GM13976 (cell line): ENCODE results near the gene IGSF21.

ENCODE experiments used
- DNase-seq: peaks from one replicate; pipeline ENCODE4 v3.0.0; 2012; ENCODE audit warnings: low spot score
- in situ Hi-C: fragments of 300-500 bp; cut with MboI; formaldehyde crosslinking; loops from one replicate; pipeline ENCODE4 v1.12.0; 2022; ENCODE audit warnings: low sequenced_read_pairs, mixed read lengths, inconsistent platforms; ENCODE audit not compliant: unreplicated experiment
- TF ChIP-seq, protein P1 (sequence below): IDR thresholded peaks from 2 replicates; pipeline ENCODE4 v1.5.1; 2012; ENCODE audit warnings: borderline replicate concordance, mild to moderate bottlenecking; ENCODE audit not compliant: insufficient read depth; ENCODE audit errors: extremely low read depth, missing control alignments, control extremely low read depth

The IGSF21 gene

DNA sequence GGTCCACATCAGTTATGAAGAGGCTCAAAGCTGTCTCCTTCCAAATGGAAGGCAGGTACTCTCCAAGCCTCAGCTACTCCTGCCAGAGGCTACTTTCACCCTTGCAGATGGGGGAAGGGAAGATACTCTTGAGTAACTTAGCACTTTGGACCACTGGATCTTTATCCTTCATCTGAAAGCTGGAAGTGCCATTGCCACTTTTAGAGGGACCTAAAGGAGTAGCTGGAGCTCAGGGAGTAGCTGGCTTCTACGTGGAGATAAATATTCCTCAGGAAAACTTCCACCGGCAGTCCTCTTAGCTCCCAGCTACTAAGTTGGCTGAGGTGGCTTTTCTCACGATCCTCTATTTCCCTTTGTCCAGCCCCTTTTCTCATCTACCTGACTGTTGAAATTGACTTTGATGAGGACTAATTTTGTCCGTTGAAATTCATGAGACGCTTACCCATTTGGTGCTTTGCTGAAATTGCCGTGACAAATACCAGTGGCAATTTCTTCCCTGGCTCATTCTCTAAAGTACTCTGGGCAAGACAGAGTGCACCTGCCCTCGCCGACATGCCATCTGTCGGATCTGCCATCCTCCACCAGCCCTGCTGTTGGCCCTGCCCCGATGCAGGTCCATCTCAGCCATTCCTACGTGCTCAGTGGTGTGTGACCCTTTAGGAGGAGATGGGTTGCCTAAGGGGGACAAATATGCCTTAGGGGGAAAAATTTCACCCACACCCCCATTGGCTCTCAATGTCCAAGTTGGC is 13.6 kb downstream of the IGSF21 start:
- TF ChIP-seq, protein P1, sequence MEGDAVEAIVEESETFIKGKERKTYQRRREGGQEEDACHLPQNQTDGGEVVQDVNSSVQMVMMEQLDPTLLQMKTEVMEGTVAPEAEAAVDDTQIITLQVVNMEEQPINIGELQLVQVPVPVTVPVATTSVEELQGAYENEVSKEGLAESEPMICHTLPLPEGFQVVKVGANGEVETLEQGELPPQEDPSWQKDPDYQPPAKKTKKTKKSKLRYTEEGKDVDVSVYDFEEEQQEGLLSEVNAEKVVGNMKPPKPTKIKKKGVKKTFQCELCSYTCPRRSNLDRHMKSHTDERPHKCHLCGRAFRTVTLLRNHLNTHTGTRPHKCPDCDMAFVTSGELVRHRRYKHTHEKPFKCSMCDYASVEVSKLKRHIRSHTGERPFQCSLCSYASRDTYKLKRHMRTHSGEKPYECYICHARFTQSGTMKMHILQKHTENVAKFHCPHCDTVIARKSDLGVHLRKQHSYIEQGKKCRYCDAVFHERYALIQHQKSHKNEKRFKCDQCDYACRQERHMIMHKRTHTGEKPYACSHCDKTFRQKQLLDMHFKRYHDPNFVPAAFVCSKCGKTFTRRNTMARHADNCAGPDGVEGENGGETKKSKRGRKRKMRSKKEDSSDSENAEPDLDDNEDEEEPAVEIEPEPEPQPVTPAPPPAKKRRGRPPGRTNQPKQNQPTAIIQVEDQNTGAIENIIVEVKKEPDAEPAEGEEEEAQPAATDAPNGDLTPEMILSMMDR: no peak
- DNase-seq: no peak
- in situ Hi-C loops: no loop called here

DNA sequence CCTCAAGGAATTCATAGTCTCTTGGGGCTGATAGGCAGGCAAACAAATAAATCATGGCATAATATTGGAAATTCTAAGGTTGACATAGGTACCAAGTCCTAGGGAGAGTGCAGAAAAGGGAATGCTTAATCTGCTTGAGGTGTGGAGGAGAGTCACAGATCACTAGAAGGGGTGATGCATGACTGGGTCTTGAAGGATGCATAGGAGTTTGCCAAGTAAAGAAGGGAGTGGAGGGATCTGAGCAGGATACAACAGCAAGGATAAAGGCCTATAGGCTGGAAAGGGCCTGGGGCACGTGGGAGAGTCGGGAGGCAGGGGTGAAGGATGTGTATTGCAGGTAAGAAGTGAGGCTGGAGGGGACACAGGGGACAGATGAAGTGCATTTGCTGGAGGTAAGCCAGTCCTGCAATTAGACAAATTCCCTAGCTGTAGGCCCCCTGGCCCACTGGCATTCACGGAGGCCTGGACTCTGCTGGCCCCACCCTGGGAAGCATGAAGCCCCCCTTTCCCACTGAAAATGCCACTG is 15.9 kb downstream of the IGSF21 start:
- no peak for DNase-seq
- in situ Hi-C loops: no loop called here
- TF ChIP-seq, protein P1: no peak

GRCh38 chr1:18124977-18125376 is 17.4 kb downstream of the IGSF21 start:
- in situ Hi-C loops: no loop called here
- TF ChIP-seq, protein P1: no peak

GRCh38 chr1:18126616-18127015 is 19.0 kb downstream of the IGSF21 start:
- no peak for DNase-seq
- TF ChIP-seq, protein P1: no peak
- in situ Hi-C loops: no loop called here

More at GRCh38 chr1:18124977-18125376, 17.4 kb downstream of the IGSF21 start:
- DNase-seq: no peak

DNA sequence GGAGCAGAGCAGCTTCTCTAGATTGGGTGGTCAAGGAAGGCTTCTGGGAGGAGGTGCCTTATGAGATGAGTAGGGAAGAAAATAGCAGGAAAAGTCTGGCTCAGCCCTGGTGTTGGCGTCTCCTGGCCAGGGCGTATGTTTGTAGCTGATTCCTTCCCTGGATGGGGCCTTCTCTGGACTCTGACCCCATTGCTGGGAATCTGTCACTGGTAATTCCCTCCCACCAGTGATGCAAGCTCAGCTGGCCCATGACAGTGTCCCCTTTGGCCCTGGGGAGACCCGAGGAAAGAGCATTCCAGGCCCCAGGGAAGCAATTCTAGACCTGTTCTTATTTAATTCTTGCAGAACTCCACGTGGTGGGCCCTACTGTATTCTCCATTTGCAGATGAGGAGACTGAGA is 20.7 kb downstream of the IGSF21 start:
- TF ChIP-seq, protein P1: no peak
- in situ Hi-C loops: no loop called here
- DNase-seq: no peak

GRCh38 chr1:18130356-18130755 is 22.8 kb downstream of the IGSF21 start:
- in situ Hi-C loops: no loop called here
- DNase-seq: no peak
- TF ChIP-seq, protein P1: no peak
